Fibroblast of gingiva (primary cell): Measurements from ENCODE around the gene NHP2.
A peak's percentile ranks its signal among the peaks of the same experiment; 100 is the strongest.

Source experiments
- DNase-seq: peaks from one replicate; pipeline ENCODE4 v3.0.0-alpha.2; 2011; ENCODE audit warnings: low read depth

Gene NHP2

GRCh38 chr5:178174456-178174855, 20.8 kb upstream of the NHP2 start:
- no peak for DNase-seq

DNA sequence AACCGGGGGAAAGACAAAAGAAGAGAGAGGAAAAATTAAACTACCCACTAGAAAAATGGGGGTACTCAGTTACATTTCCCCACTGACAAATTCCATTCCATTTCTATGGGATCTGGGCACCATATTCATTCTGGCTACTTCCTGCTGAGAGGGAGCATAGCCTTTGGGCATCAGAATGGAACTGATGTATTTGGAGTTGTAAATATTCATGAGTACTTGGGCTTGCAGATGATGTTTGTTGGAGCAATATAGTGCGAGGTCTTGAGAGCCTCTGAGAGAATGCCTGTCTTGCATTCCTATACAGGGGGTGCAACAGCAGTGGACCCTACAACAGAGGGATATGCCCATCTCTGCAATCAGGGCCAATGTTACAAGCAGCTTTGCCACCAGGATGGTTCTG, 16.8 kb upstream of the NHP2 start:
- no peak for DNase-seq

- DNase-seq = no peak
These were observed 11.9 kb upstream of the NHP2 start for GRCh38 chr5:178165581-178165980.

DNA sequence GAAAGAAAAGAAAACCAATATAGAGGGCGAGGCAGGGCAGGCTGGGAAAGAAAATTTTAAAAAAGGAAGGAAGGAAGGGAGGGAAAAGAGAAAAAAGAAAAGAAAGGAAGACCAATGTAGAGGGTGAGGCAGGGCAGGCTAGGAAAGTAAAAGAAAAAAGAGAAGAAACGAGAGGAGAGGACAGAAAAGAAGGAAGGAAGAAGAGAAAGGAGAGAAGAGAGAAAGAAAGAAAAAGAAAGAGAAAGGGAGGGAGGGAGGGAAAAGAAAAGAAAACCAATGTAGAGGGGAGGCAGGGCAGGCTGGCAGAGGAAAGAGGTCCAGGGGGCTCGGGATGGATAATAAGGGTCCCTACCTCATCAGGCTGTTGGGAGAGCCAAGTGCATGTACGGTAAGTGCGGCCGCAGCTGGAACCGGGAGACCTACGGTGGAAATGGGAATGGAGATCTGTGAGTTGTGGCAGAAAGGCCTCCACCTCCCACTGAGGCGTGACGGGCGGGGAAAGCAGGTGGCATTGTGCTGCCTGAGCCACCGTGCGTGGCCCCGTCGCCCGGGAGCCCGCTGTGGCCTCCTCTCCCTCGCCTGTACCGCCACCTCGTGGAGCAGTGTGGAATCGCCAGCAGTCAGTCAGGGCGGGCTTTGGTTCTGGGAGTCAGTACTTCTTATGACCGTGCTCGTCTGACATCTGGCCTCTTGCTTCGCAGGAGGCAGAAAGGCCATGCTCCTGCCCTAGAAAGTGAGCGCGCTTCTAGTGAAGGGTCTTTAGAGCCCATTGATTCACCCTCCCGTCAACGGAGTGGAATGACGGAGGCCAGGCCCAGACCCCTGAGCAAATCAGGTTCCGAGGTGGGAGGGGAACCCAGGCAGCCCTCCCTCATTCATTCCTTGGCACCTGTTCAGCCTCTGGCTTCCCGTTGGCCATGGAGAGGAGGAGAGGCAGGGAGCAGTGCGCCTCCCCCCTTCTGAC, 10.4 kb upstream of the NHP2 start:
- peak; percentile 33 for DNase-seq

GRCh38 chr5:178162481-178162880, 8.8 kb upstream of the NHP2 start:
- DNase-seq = no peak

GRCh38 chr5:178160176-178160575, 6.5 kb upstream of the NHP2 start:
- DNase-seq = no peak

DNA sequence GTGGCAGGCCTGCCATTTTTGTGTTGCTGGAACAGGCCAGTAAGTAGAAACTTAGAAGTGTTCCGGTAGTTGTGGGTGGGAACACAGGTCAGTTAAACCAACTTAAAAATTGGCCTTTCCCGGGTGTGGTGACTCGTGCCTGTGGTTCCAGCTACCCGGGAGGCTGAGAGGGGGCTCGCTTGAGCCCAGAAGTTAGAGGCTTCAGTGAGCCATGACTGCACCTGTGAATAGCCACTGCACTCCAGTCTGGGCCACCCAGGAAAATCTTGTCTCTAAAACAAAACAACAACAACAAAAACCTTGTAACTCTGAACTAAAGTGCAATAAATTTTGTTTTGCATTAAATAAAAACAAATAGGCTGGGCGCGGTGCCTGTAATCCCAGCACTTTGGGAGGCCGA, 1.4 kb upstream of the NHP2 start:
- no peak for DNase-seq

DNA sequence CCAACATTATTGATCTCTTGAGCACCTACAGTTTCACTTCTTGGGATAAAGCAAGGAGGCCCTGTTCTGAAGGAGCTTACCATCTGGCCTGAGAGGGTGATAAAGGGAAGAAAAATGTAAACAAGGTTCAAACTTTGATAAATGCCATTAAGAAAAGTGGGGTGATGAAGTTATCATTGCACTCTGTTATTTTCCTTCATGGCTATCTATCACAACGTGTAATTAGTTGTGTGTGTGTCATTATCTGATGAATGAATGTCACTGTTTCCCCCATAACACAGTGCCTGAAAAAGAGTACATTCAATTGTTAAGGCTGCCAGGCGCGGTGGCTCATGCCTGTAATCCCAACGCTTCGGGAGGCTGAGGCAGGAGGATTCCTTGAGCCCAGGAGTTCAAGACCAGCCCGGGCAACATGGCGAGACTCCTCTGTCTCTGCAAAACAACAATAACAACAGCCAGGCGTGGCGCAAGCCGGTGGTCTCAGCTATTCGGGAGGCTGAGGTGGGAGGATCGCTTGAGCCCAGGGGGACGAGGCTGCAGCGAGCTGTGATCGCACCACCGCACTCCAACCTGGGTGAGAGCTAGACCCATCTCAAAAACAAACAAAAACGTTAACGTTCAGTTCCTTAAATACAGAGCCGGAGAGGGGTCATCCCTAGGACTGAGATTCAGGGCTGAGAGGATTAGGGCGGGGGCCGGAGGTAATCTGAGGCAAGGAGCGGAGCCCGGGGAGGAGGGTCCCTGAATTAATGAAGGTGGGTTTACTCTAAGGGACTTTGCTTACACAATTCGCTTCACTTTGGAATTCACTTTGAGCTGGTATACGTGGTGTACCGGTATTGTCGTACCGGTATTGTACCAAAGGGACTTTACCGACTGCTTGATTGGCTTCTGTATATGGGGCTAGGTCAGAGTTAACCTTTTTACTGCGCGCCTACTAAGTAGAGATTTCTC, 917 bp downstream of the NHP2 start:
- no peak for DNase-seq

- DNase-seq = no peak
These were observed 2.5 kb downstream of the NHP2 start for GRCh38 chr5:178150977-178151734.

DNA sequence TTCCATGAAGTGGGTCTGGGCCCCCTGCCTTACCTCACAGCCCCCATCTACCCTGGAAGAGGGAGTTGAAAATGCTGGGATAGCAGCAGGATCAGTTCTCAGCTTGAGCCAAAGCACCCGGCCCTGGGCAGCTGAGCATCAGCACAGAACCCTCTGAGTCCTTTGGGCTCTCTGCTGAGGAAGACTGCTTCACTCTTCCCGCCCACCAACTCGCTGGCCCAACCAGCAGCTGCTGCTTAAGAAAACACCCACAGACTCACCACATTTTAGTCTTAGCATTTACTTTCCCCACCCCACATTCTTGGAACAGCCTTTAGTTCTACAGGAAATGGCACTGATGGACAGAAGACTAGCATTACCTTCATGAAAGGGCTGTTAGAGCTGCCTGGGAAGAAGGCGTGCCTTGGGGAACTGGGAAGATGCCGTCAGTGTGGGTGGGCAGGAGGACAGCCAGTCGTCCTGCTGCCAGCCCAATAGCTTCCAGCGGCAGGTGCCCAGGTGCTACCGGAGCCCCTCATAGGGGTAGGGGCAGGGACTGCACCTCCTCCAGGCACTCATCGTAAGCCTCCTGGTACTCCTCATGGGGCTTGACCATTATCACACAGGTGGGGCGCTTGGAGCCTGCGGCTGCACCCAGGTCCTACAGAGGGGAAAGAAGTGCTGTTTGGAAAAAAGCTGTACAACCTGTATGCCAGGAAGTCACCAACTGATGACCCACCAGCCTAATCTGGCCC, 4.3 kb downstream of the NHP2 start:
- DNase-seq = no peak

DNA sequence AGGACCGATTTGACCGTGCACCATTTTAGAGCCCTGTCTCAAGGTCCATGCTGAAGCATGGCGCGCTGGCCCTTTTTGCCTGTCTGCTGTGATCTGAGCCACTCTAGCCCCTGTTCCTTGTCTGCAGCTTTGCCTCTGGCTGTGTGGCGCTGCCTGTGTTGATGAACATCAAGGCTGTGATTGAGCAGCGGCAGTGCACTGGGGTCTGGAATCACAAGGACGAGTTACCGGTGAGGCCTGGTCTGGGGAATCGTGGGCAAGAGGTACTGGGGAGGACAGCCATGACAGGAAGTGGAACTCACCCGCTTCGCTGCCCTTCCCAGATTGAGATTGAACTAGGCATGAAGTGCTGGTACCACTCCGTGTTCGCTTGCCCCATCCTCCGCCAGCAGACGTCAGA, 6.3 kb downstream of the NHP2 start:
- DNase-seq = no peak

DNA sequence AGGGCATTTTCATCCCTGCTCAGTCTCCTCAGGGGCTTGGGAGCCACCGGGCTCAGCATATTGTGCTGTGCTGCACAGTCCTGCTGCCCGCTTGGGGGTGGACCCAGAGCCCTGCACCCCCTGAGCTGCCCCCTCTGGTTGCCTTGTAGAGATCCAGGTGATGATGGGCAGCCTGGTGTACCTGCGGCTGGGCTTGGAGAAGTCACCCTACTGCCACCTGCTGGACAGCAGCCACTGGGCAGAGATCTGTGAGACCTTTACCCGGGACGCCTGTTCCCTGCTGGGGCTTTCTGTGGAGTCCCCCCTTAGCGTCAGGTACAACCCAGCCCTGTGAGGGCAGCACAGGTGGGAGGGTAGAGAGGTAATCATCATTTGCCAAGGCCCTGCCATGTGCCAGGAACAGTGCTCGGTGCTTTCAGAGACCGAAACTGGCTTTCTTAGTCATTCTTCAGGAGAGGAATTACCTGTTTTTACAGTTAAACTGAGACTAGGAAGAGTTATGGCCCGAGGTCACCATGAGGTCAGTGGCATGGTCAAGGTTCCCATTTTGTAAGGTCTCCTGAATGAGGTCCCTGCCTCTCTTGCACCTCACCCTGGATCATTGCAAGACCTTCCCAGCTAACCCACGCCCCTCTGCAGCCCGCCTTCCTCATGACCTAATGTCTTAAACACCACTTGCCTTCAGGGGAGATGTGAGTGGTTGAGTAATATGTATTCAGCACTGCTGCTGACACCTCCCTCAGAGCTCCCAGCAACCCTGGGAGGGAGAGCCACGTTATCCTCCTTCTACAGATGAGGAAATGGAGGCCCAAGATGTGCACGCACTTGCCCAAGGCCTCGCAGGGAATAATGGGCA, 7.5 kb downstream of the NHP2 start:
- DNase-seq = peak; percentile 42

DNA sequence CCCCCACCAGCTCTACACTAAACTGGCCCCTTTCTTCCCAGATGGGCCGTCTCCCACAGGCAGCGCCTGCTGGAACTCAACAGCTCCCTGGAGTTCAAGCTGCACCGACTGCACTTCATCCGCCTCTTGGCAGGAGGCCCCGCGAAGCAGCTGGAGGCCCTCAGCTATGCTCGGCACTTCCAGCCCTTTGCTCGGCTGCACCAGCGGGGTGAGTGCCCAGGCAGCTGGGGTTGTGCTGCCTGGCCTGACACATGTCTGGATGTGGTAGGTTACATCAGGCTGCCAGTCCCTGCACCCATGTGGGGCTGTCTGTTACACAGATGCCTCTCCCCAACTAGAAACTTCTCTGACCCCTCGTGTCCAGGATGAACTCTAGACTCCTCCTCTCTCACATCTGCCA, 9.8 kb downstream of the NHP2 start:
- DNase-seq = no peak

DNA sequence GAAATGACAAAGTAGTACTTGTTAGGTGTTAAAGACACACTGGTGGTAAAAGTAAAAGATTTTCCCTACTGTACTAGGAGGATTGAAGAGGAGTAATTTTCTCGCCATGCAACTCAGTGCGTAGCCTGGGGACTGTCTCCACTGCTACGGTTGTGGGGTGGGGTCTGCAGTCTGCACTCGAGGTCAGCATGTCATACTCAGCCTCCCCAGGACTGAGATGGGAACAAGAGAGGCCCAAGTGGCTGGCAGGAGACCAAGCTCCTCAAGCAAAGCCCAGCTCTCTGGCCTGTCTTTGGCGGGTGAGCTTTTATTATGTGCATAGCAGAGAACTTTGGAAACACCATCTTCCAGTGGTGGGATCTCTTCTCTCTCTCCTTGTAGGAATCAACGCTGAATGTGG, 10.4 kb downstream of the NHP2 start:
- DNase-seq = no peak

DNA sequence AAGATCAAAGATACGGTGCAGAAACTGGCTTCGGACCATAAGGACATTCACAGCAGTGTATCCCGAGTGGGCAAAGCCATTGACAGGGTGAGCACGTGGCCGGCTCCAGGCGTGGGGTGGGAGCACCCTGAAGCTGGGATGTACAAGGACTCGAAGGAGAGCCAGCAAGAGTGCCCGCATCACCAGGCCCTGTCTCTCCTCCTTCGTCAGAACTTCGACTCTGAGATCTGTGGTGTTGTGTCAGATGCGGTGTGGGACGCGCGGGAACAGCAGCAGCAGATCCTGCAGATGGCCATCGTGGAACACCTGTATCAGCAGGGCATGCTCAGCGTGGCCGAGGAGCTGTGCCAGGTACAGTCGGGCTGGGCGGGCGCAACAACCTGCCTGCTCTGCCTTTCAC, 11.0 kb downstream of the NHP2 start:
- no peak for DNase-seq

DNA sequence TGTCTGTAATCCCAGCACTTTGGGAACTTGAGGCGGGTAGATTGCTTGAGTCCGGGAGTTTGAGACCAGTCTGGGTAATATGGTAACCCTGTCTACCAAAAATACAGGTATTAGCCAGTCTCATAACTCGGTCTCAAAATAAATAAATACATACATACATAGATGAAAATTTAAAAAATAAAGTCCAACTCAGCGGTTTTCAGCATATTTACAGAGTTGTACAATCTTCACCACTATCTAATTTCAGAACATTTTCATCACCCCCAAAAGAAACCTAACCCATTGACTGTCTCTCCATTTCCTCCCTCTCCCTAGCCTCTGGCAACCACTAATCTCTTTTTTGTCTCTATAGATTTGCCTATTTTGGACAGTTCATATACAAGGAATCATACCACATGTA, 12.1 kb downstream of the NHP2 start:
- DNase-seq = no peak

DNA sequence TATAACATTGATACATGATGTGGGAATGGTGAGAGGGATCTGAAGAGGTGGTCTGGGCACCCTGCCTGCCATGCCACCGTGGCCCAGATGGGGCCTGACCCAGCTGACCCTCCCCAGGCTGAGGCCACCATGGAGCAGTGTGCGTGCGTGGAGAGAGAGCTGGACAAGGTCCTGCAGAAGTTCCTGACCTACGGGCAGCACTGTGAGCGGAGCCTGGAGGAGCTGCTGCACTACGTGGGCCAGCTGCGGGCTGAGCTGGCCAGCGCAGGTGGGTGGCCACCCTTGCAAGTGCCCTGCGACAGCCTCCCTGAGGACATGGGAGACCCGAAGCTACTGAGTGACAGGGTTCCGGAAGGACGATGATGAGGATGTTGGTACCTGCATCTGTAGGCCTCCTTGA, 15.7 kb downstream of the NHP2 start:
- no peak for DNase-seq

- no peak for DNase-seq
These were observed 16.7 kb downstream of the NHP2 start for GRCh38 chr5:178136990-178137389.

DNA sequence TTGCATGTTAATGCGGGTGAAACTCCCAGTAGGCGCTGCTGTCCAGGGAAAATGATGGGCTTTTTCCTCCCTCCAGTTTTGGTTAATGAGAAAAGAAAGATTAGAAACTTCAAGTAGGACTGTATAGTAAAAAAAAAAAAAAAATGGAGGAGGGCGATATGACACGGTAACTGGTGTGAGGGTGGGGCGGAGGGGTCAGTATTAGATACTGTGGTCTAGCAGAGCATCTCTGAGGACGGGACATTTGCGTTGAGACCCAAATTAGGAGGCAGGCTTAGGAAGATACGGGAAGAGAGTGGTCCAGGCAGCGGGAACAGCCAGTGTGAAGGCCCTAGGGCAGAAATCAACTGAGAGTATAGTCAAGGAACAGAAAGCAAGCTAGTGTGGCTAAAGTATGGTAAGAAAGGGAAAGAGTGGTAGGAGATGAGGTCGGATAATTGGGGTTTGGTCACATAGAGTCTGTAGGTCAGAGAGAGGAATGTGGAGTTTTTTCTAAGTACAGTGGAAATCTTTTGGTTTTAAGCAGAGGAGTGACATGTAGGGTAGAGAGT, 22.2 kb downstream of the NHP2 start:
- DNase-seq = no peak
